SJCRH30 (cell line): ENCODE results near the gene CPSF4. TPM values are rescaled to one million over a fixed set of nuclear protein-coding genes. Genes with fewer than 3 reads are reported as not detected.

ENCODE experiments used
- DNase-seq, 2 experiments: peaks; one replicate each; pipeline ENCODE4 v3.0.0-alpha.2; 2015 to 2020
- H3K27ac ChIP-seq: fragments of 250-450 bp; sonication (Bioruptor Pico); 2 replicates; pipeline ENCODE4 v1.5.1; 2020; ENCODE audit warnings: mild to moderate bottlenecking, moderate library complexity
- H3K27me3 ChIP-seq: fragments of 250-450 bp; sonication (Bioruptor Pico); 2 replicates; pipeline ENCODE4 v1.5.1; 2020; ENCODE audit warnings: mild to moderate bottlenecking, moderate library complexity
- H3K36me3 ChIP-seq: fragments of 250-450 bp; sonication (Bioruptor Pico); 2 replicates; pipeline ENCODE4 v1.5.1; 2020; ENCODE audit warnings: mild to moderate bottlenecking, moderate library complexity
- H3K4me1 ChIP-seq: fragments of 250-450 bp; sonication (Bioruptor Pico); 2 replicates; pipeline ENCODE4 v1.5.1; 2020; ENCODE audit warnings: mild to moderate bottlenecking, moderate library complexity
- H3K4me3 ChIP-seq: fragments of 250-450 bp; sonication (Bioruptor Pico); 2 replicates; pipeline ENCODE4 v1.5.1; 2020; ENCODE audit warnings: mild to moderate bottlenecking, moderate library complexity
- H3K9me3 ChIP-seq: fragments of 250-450 bp; sonication (Bioruptor Pico); replicated peaks from 2 replicates; pipeline ENCODE4 v1.5.1; 2020; ENCODE audit warnings: mild to moderate bottlenecking, moderate library complexity
- total RNA-seq: library from RNA; depleted of rRNA; stranded (reverse); fragments of >200 nt; shearing (Covaris generic); gene quantifications from 2 replicates; pipeline ENCODE4 v1.2.3, GENCODE V29; 2014

Gene CPSF4
- total RNA-seq, 1 experiment from 2014 or later, result 76.8 TPM

DNA sequence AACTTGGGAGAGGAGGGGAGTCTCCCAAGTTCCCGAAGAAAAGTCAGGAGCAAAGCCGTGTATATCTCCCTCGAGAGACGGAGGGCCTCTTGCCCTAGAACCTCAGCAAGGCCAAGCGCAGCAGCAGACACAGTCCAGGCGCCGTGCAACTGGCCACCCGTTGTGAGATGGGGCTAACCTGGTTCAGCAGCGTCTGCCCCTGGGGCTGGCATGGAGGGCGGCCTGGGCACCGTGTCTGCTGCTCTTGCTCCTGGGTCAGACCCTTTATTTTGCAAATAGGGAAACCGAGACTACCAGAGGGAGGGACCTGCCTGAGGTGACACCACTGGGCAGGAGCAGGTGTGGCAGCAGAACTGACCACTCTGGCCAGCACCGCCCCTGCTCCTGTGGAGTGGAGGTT lies 13.8 kb downstream of the CPSF4 start:
- Histone ChIP-seq H3K27me3 (no peaks in the 10 kb centered on the region), H3K27ac (no peak overlapping the region), H3K4me3 (no peak overlapping the region), H3K9me3 (no peaks in the 10 kb centered on the region), H3K36me3 (peaks cover 86% of the 10 kb centered on the region), H3K4me1 (no peaks in the 10 kb centered on the region)
- DNase-seq, result no peak

DNA sequence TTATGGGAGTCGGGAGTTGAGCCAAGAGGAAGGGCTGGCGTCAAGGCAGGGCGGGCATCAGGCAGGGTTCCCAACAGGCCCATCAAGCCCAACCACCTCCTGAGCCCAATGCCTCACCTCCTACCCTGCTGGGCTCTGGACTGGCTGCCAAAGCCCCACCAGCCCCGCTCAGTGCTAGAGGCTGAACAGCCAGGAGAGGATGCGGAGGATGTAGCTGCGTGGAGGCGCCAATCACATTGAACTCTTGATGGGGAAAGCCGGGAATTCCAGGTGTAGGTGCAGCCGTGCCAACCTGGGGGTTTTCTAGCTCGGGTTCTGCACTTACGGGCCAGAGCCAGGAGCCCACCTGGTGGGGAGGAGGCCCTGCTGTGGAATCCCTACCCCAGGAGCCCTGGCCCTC lies 14.4 kb downstream of the CPSF4 start:
- no peak for DNase-seq
- peaks cover 86% of the 10 kb centered on the region for H3K36me3 ChIP-seq

DNA sequence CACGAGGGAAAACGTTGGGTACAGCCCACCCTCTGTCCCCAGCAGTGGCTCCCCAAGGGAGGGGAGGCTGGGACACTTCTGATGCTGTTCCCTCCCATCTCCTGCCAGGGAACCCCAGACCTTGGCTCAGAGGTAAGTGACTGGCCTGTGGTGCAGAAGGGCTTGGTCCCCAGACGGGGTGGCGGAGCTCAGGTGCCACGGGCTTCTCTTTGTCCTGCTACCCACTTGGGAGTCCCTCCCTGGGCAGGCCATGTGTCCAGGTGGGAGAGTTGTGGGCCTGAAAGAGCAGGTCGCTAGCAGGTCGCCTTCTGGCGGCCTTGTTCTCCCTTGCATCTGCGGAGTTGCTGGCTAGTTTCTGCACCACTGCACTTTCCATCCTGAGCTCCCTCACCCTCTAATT lies 17.1 kb downstream of the CPSF4 start:
- Histone ChIP-seq H3K4me3 (no peak overlapping the region), H3K27ac (no peak overlapping the region), H3K36me3 (peaks cover 88% of the 10 kb centered on the region), H3K4me1 (no peaks in the 10 kb centered on the region), H3K9me3 (no peaks in the 10 kb centered on the region), H3K27me3 (no peaks in the 10 kb centered on the region)
- no peak for DNase-seq

More for the DNA sequence above, 14.4 kb downstream of the CPSF4 start:
- Histone ChIP-seq H3K9me3 (no peaks in the 10 kb centered on the region), H3K4me3 (no peak overlapping the region), H3K4me1 (no peaks in the 10 kb centered on the region), H3K27ac (no peak overlapping the region), H3K27me3 (no peaks in the 10 kb centered on the region)

GRCh38 chr7:99456288-99456687 lies 17.5 kb downstream of the CPSF4 start:
- Histone ChIP-seq H3K9me3 (no peaks in the 10 kb centered on the region), H3K27ac (no peak overlapping the region), H3K27me3 (no peaks in the 10 kb centered on the region), H3K36me3 (peaks cover 86% of the 10 kb centered on the region), H3K4me1 (no peaks in the 10 kb centered on the region), H3K4me3 (no peak overlapping the region)
- DNase-seq, result no peak

GRCh38 chr7:99457050-99457649 lies 18.4 kb downstream of the CPSF4 start:
- H3K27ac ChIP-seq, result no peak overlapping the region
- H3K27me3 ChIP-seq, result no peaks in the 10 kb centered on the region
- peaks cover 86% of the 10 kb centered on the region for H3K36me3 ChIP-seq
- H3K4me1 ChIP-seq, result no peaks in the 10 kb centered on the region
- no peak for DNase-seq
- no peak overlapping the region for H3K4me3 ChIP-seq
- H3K9me3 ChIP-seq, result no peaks in the 10 kb centered on the region

- Histone ChIP-seq H3K9me3 (no peaks in the 10 kb centered on the region), H3K36me3 (peaks cover 89% of the 10 kb centered on the region), H3K27me3 (no peaks in the 10 kb centered on the region), H3K4me3 (no peak overlapping the region), H3K4me1 (no peaks in the 10 kb centered on the region), H3K27ac (no peak overlapping the region)
- DNase-seq, result no peak
These were observed 19.1 kb downstream of the CPSF4 start for GRCh38 chr7:99457650-99458493.

- Histone ChIP-seq H3K4me1 (no peaks in the 10 kb centered on the region), H3K27ac (no peak overlapping the region), H3K9me3 (no peaks in the 10 kb centered on the region), H3K4me3 (no peak overlapping the region), H3K36me3 (peaks cover 91% of the 10 kb centered on the region), H3K27me3 (no peaks in the 10 kb centered on the region)
- DNase-seq, result peak; percentile 32 to 39
These were observed 20.3 kb downstream of the CPSF4 start for GRCh38 chr7:99459087-99459486.

DNA sequence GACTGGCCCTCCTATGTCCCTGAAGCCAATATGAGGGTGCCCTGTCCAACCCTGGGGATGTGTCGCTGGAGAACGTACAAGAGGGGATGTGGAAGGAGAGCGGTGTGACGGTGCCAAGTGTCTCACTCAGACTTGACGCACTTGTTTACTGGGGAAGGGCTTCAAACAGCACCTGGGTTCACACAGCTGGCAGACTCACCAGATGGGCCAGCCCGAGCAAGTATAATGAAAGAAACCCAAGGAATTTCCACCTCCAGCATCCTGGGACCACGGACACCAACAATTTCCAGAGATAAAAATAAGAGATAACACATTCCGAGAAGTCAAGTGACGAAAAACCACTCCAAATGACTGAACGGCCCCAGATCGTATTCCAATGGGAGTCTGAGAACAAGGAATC lies 21.9 kb downstream of the CPSF4 start:
- Histone ChIP-seq H3K36me3 (peaks cover 80% of the 10 kb centered on the region), H3K4me3 (no peak overlapping the region), H3K27me3 (no peaks in the 10 kb centered on the region), H3K27ac (no peak overlapping the region), H3K4me1 (no peaks in the 10 kb centered on the region), H3K9me3 (no peaks in the 10 kb centered on the region)
- no peak for DNase-seq

DNA sequence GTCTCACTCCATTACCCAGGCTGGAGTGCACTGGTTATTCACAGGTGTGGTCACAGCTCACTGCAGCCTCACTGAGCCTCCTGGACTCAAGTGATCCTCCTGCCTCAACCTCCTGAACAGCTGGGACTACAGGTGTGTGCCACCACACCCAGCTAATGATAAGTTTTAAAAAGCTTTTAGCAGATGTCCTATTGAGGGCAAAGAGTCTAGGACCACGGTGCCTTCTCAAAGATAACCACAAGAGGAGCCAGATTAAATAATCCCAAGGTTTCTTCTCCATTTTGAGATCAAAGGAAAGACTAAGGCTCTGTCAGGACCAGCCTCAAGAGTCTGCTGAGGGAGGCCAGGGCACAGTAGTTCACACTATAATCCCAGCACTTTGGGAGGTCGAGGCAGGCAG lies 22.5 kb downstream of the CPSF4 start:
- no peaks in the 10 kb centered on the region for H3K4me1 ChIP-seq
- H3K27ac ChIP-seq, result no peak overlapping the region
- H3K27me3 ChIP-seq, result no peaks in the 10 kb centered on the region
- DNase-seq, result no peak
- no peak overlapping the region for H3K4me3 ChIP-seq
- H3K36me3 ChIP-seq, result peaks cover 74% of the 10 kb centered on the region
- no peaks in the 10 kb centered on the region for H3K9me3 ChIP-seq

- H3K9me3 ChIP-seq, result no peaks in the 10 kb centered on the region
- peak overlapping the region; percentile 88 for H3K4me3 ChIP-seq
- H3K27me3 ChIP-seq, result no peaks in the 10 kb centered on the region
- DNase-seq, result no peak
- H3K4me1 ChIP-seq, result no peaks in the 10 kb centered on the region
- peak overlapping the region; percentile 71 for H3K27ac ChIP-seq
- peaks cover 34% of the 10 kb centered on the region for H3K36me3 ChIP-seq
These were observed 26.7 kb downstream of the CPSF4 start for GRCh38 chr7:99465421-99465768.

DNA sequence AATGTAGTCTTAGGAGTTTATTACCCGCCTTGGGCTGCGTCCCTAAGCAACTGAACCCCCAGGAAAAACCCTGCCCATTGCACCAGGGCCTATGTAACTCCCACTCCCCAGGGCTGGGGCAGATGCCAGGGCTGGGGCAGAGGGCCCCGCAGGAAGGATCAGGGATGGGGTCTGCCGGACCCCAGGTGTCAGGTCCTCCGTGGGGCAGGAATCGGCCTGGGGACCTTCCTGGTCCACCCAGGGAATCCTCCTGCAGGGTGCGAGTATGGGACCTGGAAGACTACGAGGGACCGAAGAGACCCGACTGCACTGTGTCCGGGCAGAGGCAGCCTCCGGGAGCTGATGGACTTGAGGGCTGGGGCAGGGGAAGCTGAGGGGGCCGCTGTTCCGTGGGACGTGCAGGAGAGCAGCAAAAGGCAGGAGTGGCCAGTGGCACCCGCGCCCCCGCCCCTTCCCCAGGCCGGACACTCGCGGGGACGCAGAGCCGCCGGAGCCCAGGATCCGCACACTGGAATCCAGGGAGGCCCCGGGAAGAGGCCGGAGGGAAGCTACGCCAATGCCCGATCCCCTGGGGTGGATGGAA lies 29.7 kb downstream of the CPSF4 start:
- Histone ChIP-seq H3K27ac (no peak overlapping the region), H3K9me3 (no peaks in the 10 kb centered on the region), H3K27me3 (no peaks in the 10 kb centered on the region), H3K4me1 (no peaks in the 10 kb centered on the region), H3K36me3 (peaks cover 11% of the 10 kb centered on the region), H3K4me3 (no peak overlapping the region)
- no peak for DNase-seq

DNA sequence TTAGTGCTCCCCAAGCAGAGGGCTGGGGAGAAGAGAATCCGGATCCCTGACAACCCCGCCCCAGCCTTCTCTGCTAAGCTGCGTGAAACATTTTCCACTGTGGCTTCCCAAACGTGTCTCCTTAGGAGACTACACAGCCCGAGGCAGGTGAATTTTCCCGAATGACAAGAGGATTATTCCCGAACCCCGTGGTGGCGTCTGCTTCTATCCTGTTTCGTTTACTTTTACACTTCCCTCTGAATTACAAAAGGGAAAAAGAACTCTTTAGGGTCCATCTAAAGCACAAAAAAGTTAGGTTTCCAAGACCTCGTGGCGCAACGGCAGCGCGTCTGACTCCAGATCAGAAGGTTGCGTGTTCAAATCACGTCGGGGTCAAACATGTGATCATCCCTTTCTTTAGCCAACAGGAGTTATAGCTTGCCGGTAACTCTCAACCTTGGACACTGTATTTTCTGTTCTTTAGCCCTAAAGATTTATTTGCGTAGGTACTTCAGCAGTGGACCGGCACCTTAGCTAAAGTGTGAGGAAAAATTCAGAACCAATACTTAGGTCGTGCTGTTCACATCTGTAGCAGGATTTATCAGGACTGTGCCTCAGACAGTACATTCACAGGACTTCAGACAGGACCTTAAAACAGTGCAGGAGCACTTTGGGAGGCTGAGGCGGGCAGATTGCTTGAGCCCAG lies 30.8 kb downstream of the CPSF4 start:
- H3K4me1 ChIP-seq, result no peaks in the 10 kb centered on the region
- no peaks in the 10 kb centered on the region for H3K27me3 ChIP-seq
- H3K36me3 ChIP-seq, result peaks cover under 1% of the 10 kb centered on the region
- no peak overlapping the region for H3K4me3 ChIP-seq
- H3K27ac ChIP-seq, result no peak overlapping the region
- H3K9me3 ChIP-seq, result no peaks in the 10 kb centered on the region
- DNase-seq, result no peak

- peak within 1 kb of the TSS; percentile 65 for H3K27ac ChIP-seq
- no peaks in the 10 kb centered on the region for H3K27me3 ChIP-seq
- H3K4me1 ChIP-seq, result no peaks in the 10 kb centered on the region
- peaks cover 5% of the 10 kb centered on the region for H3K36me3 ChIP-seq
- peak; percentile 98 for DNase-seq
- H3K4me3 ChIP-seq, result peak within 1 kb of the TSS; percentile 86
- no peaks in the 10 kb centered on the region for H3K9me3 ChIP-seq
These were observed 34.0 kb downstream of the CPSF4 start, which contains the start of gene ZNF789 for GRCh38 chr7:99472561-99473314. TSS of gene ZNF789 (plus strand) at chr7:99472890. CDS start at chr7:99476457, 3,567 bp downstream.

DNA sequence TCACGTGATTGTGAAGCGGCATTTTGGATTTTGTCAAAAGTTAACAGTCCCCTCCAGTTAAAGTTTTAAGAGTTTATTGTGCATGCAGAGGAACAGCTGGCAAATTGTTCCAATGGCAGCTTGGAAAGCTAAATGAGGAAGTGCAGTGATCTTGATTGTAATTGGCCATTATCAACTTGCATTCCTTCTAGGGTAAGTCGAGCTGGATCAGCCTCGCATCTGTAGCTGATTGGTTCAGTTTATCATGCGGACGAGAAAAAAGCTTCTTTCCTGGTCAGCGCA lies 34.5 kb downstream of the CPSF4 start:
- Histone ChIP-seq H3K36me3 (peaks cover 7% of the 10 kb centered on the region), H3K9me3 (no peaks in the 10 kb centered on the region), H3K27me3 (no peaks in the 10 kb centered on the region), H3K4me3 (peak overlapping the region; percentile 86), H3K4me1 (no peaks in the 10 kb centered on the region), H3K27ac (peak overlapping the region; percentile 65)
- peak in 1 of 2 experiments; percentile 45 for DNase-seq
